Ascending aorta (tissue), 2 donors: Measurements from ENCODE around the gene AFG3L2. TPM values are rescaled to one million over a fixed set of nuclear protein-coding genes. Genes with fewer than 3 reads are reported as not detected.
A peak's percentile ranks its signal among the peaks of the same experiment; 100 is the strongest.

ENCODE experiments used
- DNase-seq, 2 donors: peaks; one replicate each; pipeline ENCODE4 v3.0.0-alpha.2; 2019; ENCODE audit warnings: low spot score in 2 of 2
- H3K27ac ChIP-seq, 2 donors: fragments of 200-600 bp; sonication (generic); one replicate each; pipeline ENCODE4 v1.5.1; 2016 to 2017; ENCODE audit warnings: mild to moderate bottlenecking in 1 of 2
- H3K27me3 ChIP-seq: fragments of 200-600 bp; sonication (generic); one replicate; pipeline ENCODE4 v1.5.1; 2017
- H3K36me3 ChIP-seq, 2 donors: fragments of 200-600 bp; sonication (generic); one replicate each; pipeline ENCODE4 v1.5.1; 2016
- H3K4me1 ChIP-seq, 2 donors: fragments of 200-600 bp; sonication (generic); one replicate each; pipeline ENCODE4 v1.5.1; 2016 to 2017; ENCODE audit warnings: mild to moderate bottlenecking in 1 of 2
- H3K4me3 ChIP-seq, 2 donors: fragments of 200-600 bp; sonication (generic); one replicate each; pipeline ENCODE4 v1.5.1; 2016 to 2017; ENCODE audit warnings: mild to moderate bottlenecking in 1 of 2
- H3K9me3 ChIP-seq, 2 donors: fragments of 200-600 bp; sonication (generic); one replicate each; pipeline ENCODE4 v1.5.1; 2016
- intact Hi-C: fragments of 100-400 bp; cut with DNase I; formaldehyde crosslinking; loops from one replicate; pipeline ENCODE4 v1.15.1; 2023
- total RNA-seq: library from RNA; depleted of rRNA; stranded (reverse); fragments of >200 nt; gene quantifications from one replicate; pipeline ENCODE4 v1.1.0, GENCODE V29; 2016
- TF ChIP-seq, protein P1 (sequence below), 3 experiments: fragments of 200-600 bp in 2 of 3; fragments of 450-650 bp in 1 of 3; sonication (generic) in 2 of 3; IDR thresholded peaks; one replicate each; pipeline ENCODE4 v1.5.1; 2016 to 2019; ENCODE audit warnings: antibody characterized with exemption in 3 of 3, mild to moderate bottlenecking in 1 of 3, moderate library complexity in 1 of 3

The AFG3L2 gene
- total RNA-seq, 1 donor from 2014 or later: 31.5 TPM

DNA sequence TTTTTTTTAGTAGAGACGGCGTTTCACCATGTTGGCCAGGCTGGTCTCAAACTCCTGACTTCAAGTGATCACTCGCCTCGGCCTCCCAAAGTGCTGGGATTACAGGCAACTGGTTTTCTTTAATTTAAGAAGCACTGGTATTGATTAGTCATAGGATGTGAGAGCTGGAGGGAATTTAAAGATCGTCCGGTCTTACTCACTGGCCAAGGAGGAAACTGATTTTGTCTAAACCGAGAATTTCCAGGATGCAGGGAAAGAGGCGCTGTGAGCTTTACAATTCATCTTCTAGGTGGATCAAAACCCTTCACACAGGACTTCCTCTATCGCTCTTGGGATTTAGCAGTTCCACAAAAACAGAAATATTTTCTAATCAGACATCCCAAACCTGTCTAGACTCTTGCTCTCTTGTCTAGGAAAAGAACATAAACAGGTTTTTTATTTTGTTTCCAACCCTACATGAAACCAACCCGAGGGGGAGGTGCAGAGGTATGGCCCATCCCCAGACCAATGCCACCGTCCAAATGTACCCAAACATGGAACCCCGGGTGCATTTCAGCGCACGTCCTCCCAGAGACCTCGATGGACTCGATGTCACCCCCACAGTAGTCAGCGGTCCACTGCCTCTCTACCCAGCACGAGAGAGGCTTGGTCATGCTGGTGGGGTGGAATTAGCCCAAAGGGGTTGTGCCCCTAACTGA lies 81.5 kb downstream of the AFG3L2 start:
- Histone ChIP-seq H3K4me3 (no peak overlapping the region), H3K27me3 (no peaks in the 10 kb centered on the region), H3K27ac (no peak overlapping the region), H3K4me1 (no peaks in the 10 kb centered on the region), H3K36me3 (no peaks in the 10 kb centered on the region), H3K9me3 (peaks cover 0 to 3% of the 10 kb centered on the region in 2 donors)
- TF ChIP-seq, protein P1, sequence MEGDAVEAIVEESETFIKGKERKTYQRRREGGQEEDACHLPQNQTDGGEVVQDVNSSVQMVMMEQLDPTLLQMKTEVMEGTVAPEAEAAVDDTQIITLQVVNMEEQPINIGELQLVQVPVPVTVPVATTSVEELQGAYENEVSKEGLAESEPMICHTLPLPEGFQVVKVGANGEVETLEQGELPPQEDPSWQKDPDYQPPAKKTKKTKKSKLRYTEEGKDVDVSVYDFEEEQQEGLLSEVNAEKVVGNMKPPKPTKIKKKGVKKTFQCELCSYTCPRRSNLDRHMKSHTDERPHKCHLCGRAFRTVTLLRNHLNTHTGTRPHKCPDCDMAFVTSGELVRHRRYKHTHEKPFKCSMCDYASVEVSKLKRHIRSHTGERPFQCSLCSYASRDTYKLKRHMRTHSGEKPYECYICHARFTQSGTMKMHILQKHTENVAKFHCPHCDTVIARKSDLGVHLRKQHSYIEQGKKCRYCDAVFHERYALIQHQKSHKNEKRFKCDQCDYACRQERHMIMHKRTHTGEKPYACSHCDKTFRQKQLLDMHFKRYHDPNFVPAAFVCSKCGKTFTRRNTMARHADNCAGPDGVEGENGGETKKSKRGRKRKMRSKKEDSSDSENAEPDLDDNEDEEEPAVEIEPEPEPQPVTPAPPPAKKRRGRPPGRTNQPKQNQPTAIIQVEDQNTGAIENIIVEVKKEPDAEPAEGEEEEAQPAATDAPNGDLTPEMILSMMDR (IDR thresholded peaks at IDR 0.05): no peak
- intact Hi-C loops: no loop called here
- peak in 1 of 2 donors; percentile 37 for DNase-seq

DNA sequence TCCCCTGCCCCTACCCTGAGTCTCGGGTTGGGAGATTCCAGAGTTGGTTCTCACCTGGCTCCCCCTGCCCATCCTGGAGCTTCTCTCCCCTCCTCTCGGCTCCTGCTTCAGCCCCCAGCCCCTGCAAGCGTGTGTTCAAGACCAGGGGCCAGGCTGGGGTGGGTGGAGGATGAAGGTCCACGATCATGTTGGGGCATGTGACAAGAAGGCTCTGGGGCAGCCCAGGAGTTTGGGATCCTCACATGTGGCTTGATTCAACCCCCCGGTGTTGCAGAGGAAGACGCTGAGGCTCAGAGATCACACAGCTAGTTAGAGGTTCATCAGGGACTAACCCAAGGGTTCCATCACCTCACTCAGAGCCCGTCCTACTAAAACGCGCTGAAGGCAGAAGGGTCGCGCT lies 83.2 kb downstream of the AFG3L2 start:
- H3K9me3 ChIP-seq: peaks cover 0 to 3% of the 10 kb centered on the region in 2 donors
- peaks cover 0 to 3% of the 10 kb centered on the region in 2 donors for H3K4me1 ChIP-seq
- no peaks in the 10 kb centered on the region for H3K36me3 ChIP-seq
- TF ChIP-seq, protein P1 (IDR thresholded peaks at IDR 0.05): no peak
- H3K27ac ChIP-seq: no peak overlapping the region
- no peak overlapping the region for H3K4me3 ChIP-seq
- no peaks in the 10 kb centered on the region for H3K27me3 ChIP-seq
- no peak for DNase-seq
- intact Hi-C loops: no loop called here

DNA sequence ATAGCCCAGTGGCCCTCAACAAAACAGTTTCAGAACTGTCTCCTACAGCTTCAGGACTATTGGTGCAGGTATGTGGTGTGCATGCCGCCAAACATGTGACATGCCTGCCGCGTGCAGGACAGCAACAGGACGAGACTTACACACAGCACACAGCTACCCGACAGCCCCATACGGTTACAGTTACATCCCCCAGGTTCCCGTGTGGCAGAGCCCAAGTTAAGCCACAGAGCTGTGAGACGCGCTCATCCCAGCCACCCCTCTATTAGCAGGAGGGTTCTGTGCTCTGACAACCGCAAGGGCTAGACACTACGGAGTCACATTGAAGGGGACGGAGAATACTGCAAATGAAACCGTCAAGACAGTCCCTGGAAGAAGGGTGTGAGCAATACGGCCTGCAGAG lies 85.3 kb downstream of the AFG3L2 start:
- no peaks in the 10 kb centered on the region for H3K9me3 ChIP-seq
- TF ChIP-seq, protein P1 (IDR thresholded peaks at IDR 0.05): no peak
- intact Hi-C loops: no loop called here
- H3K4me1 ChIP-seq: peaks cover 5 to 7% of the 10 kb centered on the region in 2 donors
- H3K36me3 ChIP-seq: no peaks in the 10 kb centered on the region
- H3K4me3 ChIP-seq: no peak overlapping the region
- H3K27ac ChIP-seq: no peak overlapping the region
- no peaks in the 10 kb centered on the region for H3K27me3 ChIP-seq
- DNase-seq: no peak

DNA sequence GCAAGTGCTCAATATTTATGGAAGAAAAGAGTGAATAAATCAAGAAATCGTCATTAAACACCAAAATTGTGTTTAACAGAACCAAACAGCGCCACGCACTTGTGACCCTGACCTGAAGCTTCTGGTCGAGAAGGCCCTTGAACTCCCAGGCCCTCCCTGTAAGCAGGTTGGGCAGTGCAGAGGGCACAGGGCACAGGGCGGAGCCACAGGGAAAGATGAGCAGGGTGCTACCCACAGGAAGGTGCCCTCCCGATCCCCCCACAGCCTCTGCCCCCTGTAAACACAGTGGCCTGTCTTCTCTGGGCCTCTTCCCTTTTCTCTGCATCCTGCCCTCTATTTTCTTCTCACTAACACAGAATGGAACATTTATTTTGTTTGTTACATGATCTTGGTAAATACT lies 85.9 kb downstream of the AFG3L2 start:
- intact Hi-C loops: no loop called here
- Histone ChIP-seq H3K36me3 (no peaks in the 10 kb centered on the region), H3K4me3 (no peak overlapping the region), H3K9me3 (no peaks in the 10 kb centered on the region), H3K27ac (no peak overlapping the region), H3K27me3 (no peaks in the 10 kb centered on the region), H3K4me1 (peaks cover 5 to 7% of the 10 kb centered on the region in 2 donors)
- TF ChIP-seq, protein P1 (IDR thresholded peaks at IDR 0.05): no peak
- no peak for DNase-seq

DNA sequence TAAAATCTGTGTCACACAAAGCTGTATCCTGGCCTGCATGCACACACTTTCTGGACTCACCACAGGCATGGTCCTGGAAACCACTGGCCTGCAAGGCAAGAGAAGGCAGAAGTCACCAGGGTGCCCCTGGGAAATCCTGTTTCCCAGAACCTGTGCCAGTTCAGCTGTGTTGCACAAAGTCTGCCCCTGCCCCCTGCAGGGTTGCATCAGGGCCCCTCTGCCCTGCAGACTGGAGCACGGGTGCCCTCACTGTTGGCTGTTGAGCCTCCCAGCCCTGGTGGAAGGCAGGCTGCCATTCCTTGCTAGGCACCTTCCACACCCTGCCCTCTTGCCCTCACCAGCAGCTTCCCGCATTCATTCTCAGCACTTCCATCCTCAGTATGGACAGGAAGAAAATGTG lies 86.9 kb downstream of the AFG3L2 start:
- peaks cover 5 to 7% of the 10 kb centered on the region in 2 donors for H3K4me1 ChIP-seq
- no peaks in the 10 kb centered on the region for H3K27me3 ChIP-seq
- H3K27ac ChIP-seq: no peak overlapping the region
- no peak for DNase-seq
- no peaks in the 10 kb centered on the region for H3K36me3 ChIP-seq
- intact Hi-C loops: no loop called here
- H3K9me3 ChIP-seq: no peaks in the 10 kb centered on the region
- H3K4me3 ChIP-seq: no peak overlapping the region
- TF ChIP-seq, protein P1 (IDR thresholded peaks at IDR 0.05): no peak
